GM23248 (cell line): ENCODE data around the gene CLPTM1.

Source experiments
- EZH2 ChIP-seq: fragments of 200-600 bp; sonication (generic); IDR thresholded peaks from 2 replicates; pipeline ENCODE4 v1.6.1; 2018; ENCODE audit warnings: antibody characterized with exemption, mild to moderate bottlenecking; ENCODE audit not compliant: insufficient read depth, poor library complexity, severe bottlenecking
- EZH2phosphoT487 ChIP-seq: fragments of 200-600 bp; sonication (generic); IDR thresholded peaks from 2 replicates; pipeline ENCODE4 v1.6.1; 2018; ENCODE audit warnings: antibody characterized with exemption, moderate library complexity, mild to moderate bottlenecking, low read depth; ENCODE audit not compliant: insufficient read depth

DNA sequence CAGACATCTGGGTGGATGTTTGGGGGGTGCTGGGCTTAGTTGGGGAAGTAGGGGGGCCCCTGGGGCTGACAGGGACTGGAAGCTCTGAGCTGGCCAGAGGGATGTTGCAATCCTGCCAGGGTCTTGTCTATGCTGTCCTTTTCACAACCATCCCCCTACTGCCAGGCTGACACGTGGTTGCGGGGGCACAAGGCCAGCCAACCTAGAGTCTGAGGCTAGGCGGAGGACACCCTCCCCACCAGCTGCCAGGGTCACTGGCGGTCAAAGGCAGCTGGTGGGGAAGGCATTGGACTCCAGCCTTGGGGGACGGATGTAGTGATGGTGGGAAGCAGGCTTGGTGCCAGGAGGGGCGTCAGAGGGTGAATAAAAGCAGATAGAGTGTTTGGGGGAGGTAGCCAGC is 42.3 kb upstream of the CLPTM1 start:
- TF ChIP-seq EZH2: no peak
- no peak for TF ChIP-seq EZH2phosphoT487
